Endothelial cell of umbilical vein (primary cell): ENCODE results near the gene WDR48. TPM values are rescaled to one million over a fixed set of nuclear protein-coding genes. Genes with fewer than 3 reads are reported as not detected.

Source experiments
- BruUV-seq: library from RNA; stranded (reverse); fragments of 400-500 nt; replicated peaks from 2 replicates; lab custom pipeline; 2021; lab: Mats Ljungman, UMichigan
- CTCF ChIA-PET: fragments of 300-600, 350-600 bp; sonication (Branson Sonifier 250); formaldehyde crosslinking; loops from one replicate; lab custom pipeline; 2021; ENCODE audit warnings: antibody characterized with exemption, inconsistent platforms; lab: Charles Lee
- POLR2A ChIA-PET: fragments of 300-600, 350-600 bp; sonication (Branson Sonifier 250); formaldehyde crosslinking; loops from one replicate; lab custom pipeline; 2021; ENCODE audit warnings: antibody characterized with exemption, inconsistent platforms; lab: Charles Lee
- DNase-seq: peaks from one replicate; pipeline ENCODE4 v3.0.0-alpha.2; 2011; ENCODE audit warnings: low read depth, low spot score
- FAIRE-seq: peaks from 2 replicates; lab custom pipeline; 2011; peaks lifted over from hg19 to GRCh38; lab: Jason Lieb, UNC
- H2AFZ ChIP-seq: 2 replicates; pipeline ENCODE4 v1.6.0; 2012; ENCODE audit warnings: low read depth, low read length, control low read depth, inconsistent platforms
- H3K27ac ChIP-seq: 2 replicates; pipeline ENCODE4 v1.5.1; 2011; ENCODE audit warnings: low read depth, mild to moderate bottlenecking, control low read depth, low read length, moderate library complexity; ENCODE audit not compliant: insufficient read depth
- H3K27me3 ChIP-seq, 2 experiments: 2 replicates each; pipeline versions ENCODE4 v1.6.0 to v1.6.1; 2011; ENCODE audit warnings: low read length in 2 of 2, mixed read lengths in 1 of 2; ENCODE audit not compliant: control insufficient read depth in 2 of 2, insufficient read depth in 2 of 2
- H3K36me3 ChIP-seq, 2 experiments: 2 replicates in 1 of 2; 3 replicates in 1 of 2; pipeline ENCODE4 v1.5.1; 2011; ENCODE audit warnings: low read length in 2 of 2, mild to moderate bottlenecking in 1 of 2, moderate library complexity in 1 of 2; ENCODE audit not compliant: control insufficient read depth in 2 of 2, insufficient read depth in 2 of 2; ENCODE audit errors: extremely low read depth in 1 of 2
- H3K4me1 ChIP-seq: 3 replicates; pipeline ENCODE4 v1.5.1; 2011; ENCODE audit warnings: mild to moderate bottlenecking, low read length; ENCODE audit not compliant: control insufficient read depth, insufficient read depth; ENCODE audit errors: extremely low read depth
- H3K4me2 ChIP-seq: 2 replicates; pipeline ENCODE4 v1.6.1; 2011; ENCODE audit warnings: low read length, control low read depth, mixed read lengths; ENCODE audit not compliant: insufficient read depth
- H3K4me3 ChIP-seq, 3 experiments: fragments of 200-600 bp in 1 of 3; sonication (generic), shearing (Covaris generic) in 1 of 3; replicated peaks in 1 of 3; 2 replicates each; pipeline ENCODE4 v1.5.1; 2011 to 2016; ENCODE audit warnings: control low read depth in 3 of 3, low read length in 3 of 3, mild to moderate bottlenecking in 2 of 3, inconsistent platforms in 1 of 3, low read depth in 1 of 3, moderate library complexity in 1 of 3; ENCODE audit not compliant: insufficient read depth in 1 of 3
- H3K79me2 ChIP-seq: 2 replicates; pipeline ENCODE4 v1.6.0; 2012; ENCODE audit warnings: low read length, inconsistent platforms; ENCODE audit not compliant: control insufficient read depth, insufficient read depth
- H3K9ac ChIP-seq: replicated peaks from 2 replicates; pipeline ENCODE3; 2011; ENCODE audit warnings: low read length, control low read depth; ENCODE audit not compliant: insufficient read depth; ENCODE audit errors: extremely low read depth
- H3K9me1 ChIP-seq: replicated peaks from 3 replicates; pipeline ENCODE4 v1.6.0; 2011; ENCODE audit warnings: mild to moderate bottlenecking, low read length; ENCODE audit not compliant: control insufficient read depth, insufficient read depth; ENCODE audit errors: extremely low read depth
- H3K9me3 ChIP-seq: replicated peaks from 2 replicates; pipeline ENCODE4 v1.5.1; 2012; ENCODE audit warnings: low read length, inconsistent platforms; ENCODE audit not compliant: control insufficient read depth, insufficient read depth
- H4K20me1 ChIP-seq: replicated peaks from 2 replicates; pipeline ENCODE3; 2011; ENCODE audit warnings: mild to moderate bottlenecking, low read length; ENCODE audit not compliant: control insufficient read depth, insufficient read depth; ENCODE audit errors: extremely low read depth
- EZH2 ChIP-seq: IDR thresholded peaks from 2 replicates; pipeline ENCODE4 v1.6.1; 2012; ENCODE audit warnings: borderline replicate concordance, low read depth, mild to moderate bottlenecking, moderate library complexity, low read length, inconsistent platforms; ENCODE audit not compliant: severe bottlenecking
- FOS ChIP-seq: IDR thresholded peaks from 2 replicates; pipeline ENCODE4 v1.6.1; 2011; ENCODE audit warnings: mild to moderate bottlenecking, low read length, moderate library complexity, borderline replicate concordance; ENCODE audit not compliant: insufficient read depth
- GATA2 ChIP-seq: IDR thresholded peaks from 2 replicates; pipeline ENCODE4 v1.7.0; 2011; ENCODE audit warnings: low read depth, mild to moderate bottlenecking, moderate library complexity, mixed read lengths, low read length; ENCODE audit not compliant: insufficient read length, insufficient read depth
- JUN ChIP-seq: IDR thresholded peaks from 2 replicates; pipeline ENCODE4 v1.6.1; 2011; ENCODE audit warnings: borderline replicate concordance, low read depth; ENCODE audit not compliant: insufficient read length, insufficient read depth
- MYC ChIP-seq: IDR thresholded peaks from one replicate; pipeline ENCODE4 v1.6.1; 2011; ENCODE audit warnings: mild to moderate bottlenecking, low read depth, low read length
- POLR2A ChIP-seq: IDR thresholded peaks from 2 replicates; pipeline ENCODE4 v1.6.1; 2012; ENCODE audit warnings: low read depth, mild to moderate bottlenecking, control low read depth, low read length
- POLR2AphosphoS5 ChIP-seq: IDR thresholded peaks from 2 replicates; pipeline ENCODE4 v1.6.1; 2012; ENCODE audit warnings: low read depth, mild to moderate bottlenecking, control low read depth, low read length, moderate library complexity; ENCODE audit not compliant: insufficient read depth
- dilution Hi-C: fragments of 300-500 bp; cut with MboI; formaldehyde crosslinking; loops from one replicate; pipeline ENCODE4 v1.15.0; 2019; ENCODE audit warnings: low sequenced_read_pairs; ENCODE audit not compliant: extremely low pct_ligation_motif_present
- intact Hi-C: fragments of 100-400 bp; cut with micrococcal nuclease; formaldehyde crosslinking; loops from one replicate; pipeline ENCODE4 v1.10.0; 2022
- polyA plus RNA-seq, 4 experiments: library from polyadenylated mRNA; depleted of rRNA in 3 of 4; stranded (reverse) in 3 of 4; unstranded in 1 of 4; fragments of >200 nt; gene quantifications; 2 replicates each; pipeline versions ENCODE4 v1.2.1 to v1.2.3, GENCODE V29; 2011 to 2012; ENCODE audit warnings: missing spikeins in 1 of 4
- total RNA-seq: library from RNA; stranded (reverse); gene quantifications from 2 replicates; pipeline ENCODE4 v1.2.3, GENCODE V29; 2021
- TF ChIP-seq, protein P1 (sequence below): IDR thresholded peaks from 2 replicates; pipeline ENCODE4 v1.6.1; 2011; ENCODE audit not compliant: insufficient read depth, insufficient read length
- TF ChIP-seq, protein P2 (sequence below), 2 donors: IDR thresholded peaks; 1 replicate in 1 of 2; 2 replicates in 1 of 2; pipeline ENCODE4 v1.5.1; 2011; ENCODE audit warnings: low read length in 2 of 2, mild to moderate bottlenecking in 2 of 2, moderate library complexity in 2 of 2, control low read depth in 1 of 2, inconsistent platforms in 1 of 2, low read depth in 1 of 2; ENCODE audit not compliant: insufficient read depth in 1 of 2; ENCODE audit errors: extremely low read depth in 1 of 2

Gene WDR48
- total and polyA plus RNA-seq, 2 donors (not counting 3 experiments of a cell fraction or from before 2014, with no cell fraction given) = 13.7 to 25.3 TPM

DNA sequence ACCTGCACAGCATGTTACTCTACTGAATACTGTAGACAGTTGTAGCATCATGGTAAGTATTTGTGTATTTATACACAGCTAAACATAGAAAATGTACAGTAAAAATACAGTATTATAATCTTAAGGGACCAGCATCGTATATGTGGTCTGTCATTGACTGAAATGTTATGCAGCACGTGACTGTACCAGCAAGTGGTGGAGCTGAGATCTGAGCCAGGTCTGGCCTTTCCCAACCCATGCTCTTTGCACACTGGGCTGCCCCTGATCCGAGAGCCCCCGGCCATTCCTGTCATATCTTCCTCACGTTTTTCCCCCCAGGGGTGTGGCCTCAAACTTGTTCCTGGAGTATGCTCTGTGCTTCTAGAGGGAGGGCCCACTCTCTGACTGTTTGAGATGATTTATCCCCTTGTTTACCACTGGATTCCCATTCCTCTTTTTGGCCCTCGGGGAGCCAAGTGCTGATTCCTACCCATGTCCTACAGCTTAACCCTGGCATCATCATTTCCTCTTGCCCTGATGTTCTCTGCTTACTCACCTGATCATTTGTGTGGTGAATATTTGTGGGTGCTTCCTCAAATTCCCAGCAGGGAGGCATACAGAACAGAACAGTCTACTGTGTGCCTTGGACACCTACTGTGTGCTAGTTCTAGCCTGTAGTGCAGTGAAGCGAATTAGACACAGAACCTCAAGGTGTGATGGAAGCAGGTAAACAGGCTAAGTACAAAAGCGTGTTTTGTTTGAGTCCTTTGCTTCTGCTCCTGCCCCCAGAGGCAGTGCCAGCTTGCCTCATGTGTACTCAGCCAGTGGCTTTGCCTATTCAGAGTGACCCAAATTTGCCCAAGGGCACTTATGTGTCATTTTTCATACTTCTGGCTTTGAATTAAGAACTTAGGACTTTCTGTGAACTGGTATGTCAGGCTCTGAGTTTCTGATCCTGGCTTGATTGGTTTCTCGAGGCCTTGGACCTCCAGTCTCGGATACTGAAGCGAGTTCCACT lies 80.6 kb downstream of the WDR48 start:
- Histone ChIP-seq H3K79me2 (no peaks in the 10 kb centered on the region), H3K27me3 (no peaks in the 10 kb centered on the region), H3K4me3 (no peak overlapping the region), H3K36me3 (peaks cover 0 to 2% of the 10 kb centered on the region in 2 experiments), H3K4me1 (peaks cover 9% of the 10 kb centered on the region), H3K4me2 (no peak overlapping the region), H4K20me1 (no peaks in the 10 kb centered on the region), H3K9ac (no peak overlapping the region), H3K9me1 (no peaks in the 10 kb centered on the region), H3K27ac (no peak overlapping the region), H3K9me3 (no peaks in the 10 kb centered on the region), H2AFZ (no peak overlapping the region)
- ChIA-PET POLR2A (no interaction called here), CTCF (interaction anchor here (1.8 to 11.3 kb wide), 3 partner anchors 34 to 156 kb away, joined by 4 to 449 read pairs (median 172); partner anchors contain the start of gene XIRP1)
- dilution Hi-C loops = no loop called here
- intact Hi-C loops = no loop called here
- TF ChIP-seq JUN = no peak
- no peak for TF ChIP-seq EZH2
- no peak for TF ChIP-seq MYC
- no peak for TF ChIP-seq GATA2
- no peak for TF ChIP-seq FOS
- TF ChIP-seq, protein P1, sequence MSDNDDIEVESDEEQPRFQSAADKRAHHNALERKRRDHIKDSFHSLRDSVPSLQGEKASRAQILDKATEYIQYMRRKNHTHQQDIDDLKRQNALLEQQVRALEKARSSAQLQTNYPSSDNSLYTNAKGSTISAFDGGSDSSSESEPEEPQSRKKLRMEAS = no peak
- TF ChIP-seq, protein P2, sequence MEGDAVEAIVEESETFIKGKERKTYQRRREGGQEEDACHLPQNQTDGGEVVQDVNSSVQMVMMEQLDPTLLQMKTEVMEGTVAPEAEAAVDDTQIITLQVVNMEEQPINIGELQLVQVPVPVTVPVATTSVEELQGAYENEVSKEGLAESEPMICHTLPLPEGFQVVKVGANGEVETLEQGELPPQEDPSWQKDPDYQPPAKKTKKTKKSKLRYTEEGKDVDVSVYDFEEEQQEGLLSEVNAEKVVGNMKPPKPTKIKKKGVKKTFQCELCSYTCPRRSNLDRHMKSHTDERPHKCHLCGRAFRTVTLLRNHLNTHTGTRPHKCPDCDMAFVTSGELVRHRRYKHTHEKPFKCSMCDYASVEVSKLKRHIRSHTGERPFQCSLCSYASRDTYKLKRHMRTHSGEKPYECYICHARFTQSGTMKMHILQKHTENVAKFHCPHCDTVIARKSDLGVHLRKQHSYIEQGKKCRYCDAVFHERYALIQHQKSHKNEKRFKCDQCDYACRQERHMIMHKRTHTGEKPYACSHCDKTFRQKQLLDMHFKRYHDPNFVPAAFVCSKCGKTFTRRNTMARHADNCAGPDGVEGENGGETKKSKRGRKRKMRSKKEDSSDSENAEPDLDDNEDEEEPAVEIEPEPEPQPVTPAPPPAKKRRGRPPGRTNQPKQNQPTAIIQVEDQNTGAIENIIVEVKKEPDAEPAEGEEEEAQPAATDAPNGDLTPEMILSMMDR (IDR thresholded peaks at IDR 0.05; ENCODE audit: extremely low read depth in 1 of 2, insufficient read depth in 1 of 2, low read depth in 1 of 2, low read length in 2 of 2) = no peak
- no peak for TF ChIP-seq POLR2AphosphoS5
- TF ChIP-seq POLR2A = no peak
- FAIRE-seq (no peak), DNase-seq (no peak)
- no TSS peak for BruUV-seq
